ENCODE data around the gene TRIM67.

Gene TRIM67

GRCh38 chr1:231186356-231187115, 24.7 kb downstream of the TRIM67 start:
- Histone ChIP-seq H4K20me1 (ENCODE audit: low read depth, low read length) (no peaks in the 10 kb centered on the region), H3K36me3 (ENCODE audit: low read length) (no peaks in the 10 kb centered on the region), H3K27me3 (ENCODE audit: low read length) (no peaks in the 10 kb centered on the region), H3K4me3 (ENCODE audit: insufficient read depth, low read length, poor library complexity, severe bottlenecking) (no peak overlapping the region), H3F3A (ENCODE audit: insufficient read depth) (no peaks in the 10 kb centered on the region), H3K9me3 (ENCODE audit: insufficient read depth, low read length) (no peaks in the 10 kb centered on the region), H3K9me2 (replicated peaks; ENCODE audit: insufficient read depth, low read length) (no peaks in the 10 kb centered on the region), H3K9ac (ENCODE audit: low read length) (no peak overlapping the region), H3K79me2 (ENCODE audit: insufficient read depth, low read length) (no peaks in the 10 kb centered on the region), H3K27ac (ENCODE audit: low read depth, low read length) (no peak overlapping the region), H2AFZ (ENCODE audit: low read depth, low read length, severe bottlenecking) (no peak overlapping the region), H3K4me2 (ENCODE audit: low read depth, low read length, poor library complexity, severe bottlenecking) (no peak overlapping the region)
- no peak for TF ChIP-seq EZH2phosphoT487 (conservative IDR thresholded peaks at IDR 0.05; ENCODE audit: low read length)
- TF ChIP-seq, protein P1, sequence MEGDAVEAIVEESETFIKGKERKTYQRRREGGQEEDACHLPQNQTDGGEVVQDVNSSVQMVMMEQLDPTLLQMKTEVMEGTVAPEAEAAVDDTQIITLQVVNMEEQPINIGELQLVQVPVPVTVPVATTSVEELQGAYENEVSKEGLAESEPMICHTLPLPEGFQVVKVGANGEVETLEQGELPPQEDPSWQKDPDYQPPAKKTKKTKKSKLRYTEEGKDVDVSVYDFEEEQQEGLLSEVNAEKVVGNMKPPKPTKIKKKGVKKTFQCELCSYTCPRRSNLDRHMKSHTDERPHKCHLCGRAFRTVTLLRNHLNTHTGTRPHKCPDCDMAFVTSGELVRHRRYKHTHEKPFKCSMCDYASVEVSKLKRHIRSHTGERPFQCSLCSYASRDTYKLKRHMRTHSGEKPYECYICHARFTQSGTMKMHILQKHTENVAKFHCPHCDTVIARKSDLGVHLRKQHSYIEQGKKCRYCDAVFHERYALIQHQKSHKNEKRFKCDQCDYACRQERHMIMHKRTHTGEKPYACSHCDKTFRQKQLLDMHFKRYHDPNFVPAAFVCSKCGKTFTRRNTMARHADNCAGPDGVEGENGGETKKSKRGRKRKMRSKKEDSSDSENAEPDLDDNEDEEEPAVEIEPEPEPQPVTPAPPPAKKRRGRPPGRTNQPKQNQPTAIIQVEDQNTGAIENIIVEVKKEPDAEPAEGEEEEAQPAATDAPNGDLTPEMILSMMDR (IDR thresholded peaks at IDR 0.05; ENCODE audit: insufficient read depth, low read length, poor library complexity, severe bottlenecking), result no peak

DNA sequence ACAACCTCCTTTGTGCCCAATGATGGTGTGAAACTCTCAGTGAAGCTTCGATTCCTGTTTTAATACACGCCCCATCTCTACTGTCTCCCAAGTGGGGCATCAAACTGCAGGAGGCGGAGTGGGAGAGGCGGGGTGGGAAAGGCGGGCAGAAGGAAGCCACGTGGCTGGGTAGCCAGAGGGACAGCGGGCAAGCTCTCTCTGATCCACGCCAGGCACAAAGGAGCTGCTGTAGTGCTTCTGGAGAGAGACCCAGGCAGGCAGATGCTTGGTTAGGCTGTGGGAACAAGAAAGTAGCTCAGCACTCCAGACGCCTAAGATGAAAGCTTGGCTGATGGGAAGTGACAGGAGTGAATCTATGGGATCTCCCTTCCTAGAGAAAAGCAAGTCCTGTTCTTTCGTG, 25.7 kb downstream of the TRIM67 start:
- Histone ChIP-seq H3F3A (ENCODE audit: insufficient read depth) (no peaks in the 10 kb centered on the region), H3K27me3 (ENCODE audit: low read length) (no peaks in the 10 kb centered on the region), H3K36me3 (ENCODE audit: low read length) (no peaks in the 10 kb centered on the region), H3K27ac (ENCODE audit: low read depth, low read length) (no peak overlapping the region), H3K4me2 (ENCODE audit: low read depth, low read length, poor library complexity, severe bottlenecking) (no peak overlapping the region), H3K9me2 (replicated peaks; ENCODE audit: insufficient read depth, low read length) (no peaks in the 10 kb centered on the region), H3K79me2 (ENCODE audit: insufficient read depth, low read length) (no peaks in the 10 kb centered on the region), H4K20me1 (ENCODE audit: low read depth, low read length) (no peaks in the 10 kb centered on the region), H3K9ac (ENCODE audit: low read length) (no peak overlapping the region), H3K4me3 (ENCODE audit: insufficient read depth, low read length, poor library complexity, severe bottlenecking) (no peak overlapping the region), H2AFZ (ENCODE audit: low read depth, low read length, severe bottlenecking) (no peak overlapping the region), H3K9me3 (ENCODE audit: insufficient read depth, low read length) (no peaks in the 10 kb centered on the region)
- TF ChIP-seq, protein P1 (IDR thresholded peaks at IDR 0.05; ENCODE audit: insufficient read depth, low read length, poor library complexity, severe bottlenecking), result no peak
- no peak for TF ChIP-seq EZH2phosphoT487 (conservative IDR thresholded peaks at IDR 0.05; ENCODE audit: low read length)

DNA sequence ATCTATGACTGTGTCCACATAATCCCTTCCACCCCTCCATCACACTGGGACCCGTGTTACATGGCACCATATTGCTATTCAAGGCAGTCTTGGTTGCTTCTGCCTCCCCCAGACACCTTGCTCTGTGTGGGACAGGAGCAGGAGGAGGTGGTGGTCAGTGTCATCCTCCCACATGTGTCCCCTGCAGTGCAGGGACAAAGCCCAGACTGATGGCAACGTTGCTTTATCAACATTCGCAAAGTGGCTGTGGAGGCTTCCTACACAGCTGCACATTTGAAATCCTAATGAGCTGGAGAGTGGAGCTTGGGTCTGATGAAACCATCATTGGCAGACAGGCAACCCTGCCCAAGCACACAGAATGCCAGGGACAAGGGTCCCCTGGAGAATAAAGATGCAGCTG, 26.2 kb downstream of the TRIM67 start:
- H3K9ac ChIP-seq (ENCODE audit: low read length), result no peak overlapping the region
- TF ChIP-seq, protein P1 (IDR thresholded peaks at IDR 0.05; ENCODE audit: insufficient read depth, low read length, poor library complexity, severe bottlenecking), result no peak
- no peak for TF ChIP-seq EZH2phosphoT487 (conservative IDR thresholded peaks at IDR 0.05; ENCODE audit: low read length)
- no peak overlapping the region for H3K4me2 ChIP-seq (ENCODE audit: low read depth, low read length, poor library complexity, severe bottlenecking)
- no peaks in the 10 kb centered on the region for H3F3A ChIP-seq (ENCODE audit: insufficient read depth)
- no peaks in the 10 kb centered on the region for H3K9me3 ChIP-seq (ENCODE audit: insufficient read depth, low read length)
- no peaks in the 10 kb centered on the region for H3K9me2 ChIP-seq (replicated peaks; ENCODE audit: insufficient read depth, low read length)
- no peaks in the 10 kb centered on the region for H3K27me3 ChIP-seq (ENCODE audit: low read length)
- no peak overlapping the region for H3K4me3 ChIP-seq (ENCODE audit: insufficient read depth, low read length, poor library complexity, severe bottlenecking)
- H3K36me3 ChIP-seq (ENCODE audit: low read length), result no peaks in the 10 kb centered on the region
- H2AFZ ChIP-seq (ENCODE audit: low read depth, low read length, severe bottlenecking), result no peak overlapping the region
- H4K20me1 ChIP-seq (ENCODE audit: low read depth, low read length), result no peaks in the 10 kb centered on the region
- H3K27ac ChIP-seq (ENCODE audit: low read depth, low read length), result no peak overlapping the region
- no peaks in the 10 kb centered on the region for H3K79me2 ChIP-seq (ENCODE audit: insufficient read depth, low read length)
